Calu3 (cell line): ENCODE data around the gene GNPNAT1. TPM values are rescaled to one million over a fixed set of nuclear protein-coding genes. Genes with fewer than 3 reads are reported as not detected.
A peak's percentile ranks its signal among the peaks of the same experiment; 100 is the strongest.

Experiments used
- BruUV-seq: library from RNA; stranded (reverse); fragments of 400-500 nt; replicated peaks from 2 replicates; lab custom pipeline; 2021; lab: Mats Ljungman, UMichigan
- CTCF ChIA-PET: fragments of 300-600 bp; sonication (Branson Sonifier 250); formaldehyde crosslinking; loops from one replicate; lab custom pipeline; 2022; ENCODE audit warnings: antibody characterized with exemption; lab: Charles Lee
- DNase-seq: peaks from one replicate; pipeline ENCODE4 v3.0.0; 2022
- H3K27ac Mint-ChIP-seq: one replicate; pipeline ENCODE4 v1.8.0; 2022; ENCODE audit warnings: mixed read lengths; ENCODE audit not compliant: unreplicated experiment
- H3K27me3 Mint-ChIP-seq: one replicate; pipeline ENCODE4 v1.8.0; 2022; ENCODE audit warnings: mixed read lengths; ENCODE audit not compliant: unreplicated experiment
- H3K36me3 Mint-ChIP-seq: one replicate; pipeline ENCODE4 v1.8.0; 2022; ENCODE audit warnings: mild to moderate bottlenecking, moderate library complexity, mixed read lengths; ENCODE audit not compliant: insufficient read depth, unreplicated experiment
- H3K4me1 Mint-ChIP-seq: one replicate; pipeline ENCODE4 v1.8.0; 2022; ENCODE audit warnings: mild to moderate bottlenecking, low read depth, mixed read lengths; ENCODE audit not compliant: unreplicated experiment
- H3K4me3 Mint-ChIP-seq: one replicate; pipeline ENCODE4 v1.8.0; 2022; ENCODE audit warnings: mild to moderate bottlenecking, low read depth, moderate library complexity, mixed read lengths; ENCODE audit not compliant: unreplicated experiment
- H3K9me3 Mint-ChIP-seq: one replicate; pipeline ENCODE4 v1.8.0; 2022; ENCODE audit warnings: low read depth, mixed read lengths; ENCODE audit not compliant: unreplicated experiment
- CTCF ChIP-seq: fragments of 200-600 bp; IDR thresholded peaks from one replicate; pipeline ENCODE4 v1.8.0; 2022; ENCODE audit warnings: antibody characterized with exemption; ENCODE audit not compliant: unreplicated experiment
- intact Hi-C: fragments of 100-400 bp; cut with micrococcal nuclease; formaldehyde crosslinking; loops from one replicate; pipeline ENCODE4 v1.10.0; 2022; ENCODE audit not compliant: unreplicated experiment
- total RNA-seq: library from RNA; stranded (reverse); gene quantifications from 2 replicates; pipeline ENCODE4 v1.2.3, GENCODE V29; 2022

GNPNAT1 gene
- total RNA-seq, 1 experiment from 2014 or later, result 35.8 TPM

GRCh38 chr14:52790756-52791222, 618 bp downstream of the GNPNAT1 start:
- TF ChIP-seq CTCF, result no peak
- no peak for DNase-seq
- intact Hi-C loops, result no loop called here

GRCh38 chr14:52790011-52790755, 1.2 kb downstream of the GNPNAT1 start:
- TSS peak; percentile 39 for BruUV-seq
- peak overlapping the region; percentile 88 for H3K4me3 Mint-ChIP-seq
- peaks cover 6% of the 10 kb centered on the region for H3K4me1 Mint-ChIP-seq
- intact Hi-C loops, result no loop called here
- H3K9me3 Mint-ChIP-seq, result no peaks in the 10 kb centered on the region
- peaks cover 26% of the 10 kb centered on the region for H3K36me3 Mint-ChIP-seq
- peak overlapping the region; percentile 98 for H3K27ac Mint-ChIP-seq
- TF ChIP-seq CTCF, result no peak
- H3K27me3 Mint-ChIP-seq, result no peaks in the 10 kb centered on the region
- CTCF ChIA-PET, result interaction anchor here (0.9 to 1.0 kb wide), 2 partner anchors 35 to 171 kb away, joined by 3 to 4 read pairs; no protein-coding TSS in a partner anchor
- DNase-seq, result peak; percentile 16

More at GRCh38 chr14:52790756-52791222, 618 bp downstream of the GNPNAT1 start:
- H3K4me3 Mint-ChIP-seq, result peak overlapping the region; percentile 88
- peaks cover 6% of the 10 kb centered on the region for H3K4me1 Mint-ChIP-seq
- no peaks in the 10 kb centered on the region for H3K9me3 Mint-ChIP-seq
- no TSS peak for BruUV-seq
- H3K27ac Mint-ChIP-seq, result peak overlapping the region; percentile 98
- CTCF ChIA-PET, result interaction anchor here (0.9 kb wide), 1 partner anchor 170 kb away, joined by 3 read pairs; no protein-coding TSS in a partner anchor
- H3K27me3 Mint-ChIP-seq, result no peaks in the 10 kb centered on the region
- peaks cover 26% of the 10 kb centered on the region for H3K36me3 Mint-ChIP-seq

GRCh38 chr14:52789118-52789517, 2.3 kb downstream of the GNPNAT1 start:
- intact Hi-C loops, result loop anchor here (10.0 kb wide), 1 partner anchor 234 kb away; the partner anchor contains the start of genes GPR137C and TXNDC16
- H3K4me3 Mint-ChIP-seq, result peak overlapping the region; percentile 88

GRCh38 chr14:52786887-52787286, 4.5 kb downstream of the GNPNAT1 start:
- H3K27me3 Mint-ChIP-seq, result no peaks in the 10 kb centered on the region
- no TSS peak for BruUV-seq
- intact Hi-C loops, result loop anchor here (10.0 kb wide), 1 partner anchor 232 kb away; the partner anchor contains the start of genes GPR137C and TXNDC16
- H3K4me3 Mint-ChIP-seq, result no peak overlapping the region
- H3K4me1 Mint-ChIP-seq, result peaks cover 3% of the 10 kb centered on the region
- H3K36me3 Mint-ChIP-seq, result peaks cover 24% of the 10 kb centered on the region
- CTCF ChIA-PET, result no interaction called here
- H3K9me3 Mint-ChIP-seq, result no peaks in the 10 kb centered on the region
- no peak for DNase-seq
- no peak for TF ChIP-seq CTCF
- no peak overlapping the region for H3K27ac Mint-ChIP-seq

More at GRCh38 chr14:52789118-52789517, 2.3 kb downstream of the GNPNAT1 start:
- no TSS peak for BruUV-seq
- peak overlapping the region; percentile 98 for H3K27ac Mint-ChIP-seq
- CTCF ChIA-PET, result interaction anchor here (1.0 kb wide), 1 partner anchor 36 kb away, joined by 4 read pairs; no protein-coding TSS in a partner anchor
- DNase-seq, result no peak
- TF ChIP-seq CTCF, result no peak
- no peaks in the 10 kb centered on the region for H3K27me3 Mint-ChIP-seq
- no peaks in the 10 kb centered on the region for H3K9me3 Mint-ChIP-seq
- H3K4me1 Mint-ChIP-seq, result peaks cover 6% of the 10 kb centered on the region
- peaks cover 26% of the 10 kb centered on the region for H3K36me3 Mint-ChIP-seq
